OCI-M1 (cell line): ENCODE data around the gene SMIM22.
"Not testable (repeated sequence)": the region's sequence is repeated elsewhere in the genome, so short reads cannot be mapped to it uniquely, and the experiment has no call there.

Experiments
- DNase-seq: peaks from one replicate; lab custom pipeline; 2025; lab: John Stamatoyannopoulos, UW

Gene SMIM22

DNA sequence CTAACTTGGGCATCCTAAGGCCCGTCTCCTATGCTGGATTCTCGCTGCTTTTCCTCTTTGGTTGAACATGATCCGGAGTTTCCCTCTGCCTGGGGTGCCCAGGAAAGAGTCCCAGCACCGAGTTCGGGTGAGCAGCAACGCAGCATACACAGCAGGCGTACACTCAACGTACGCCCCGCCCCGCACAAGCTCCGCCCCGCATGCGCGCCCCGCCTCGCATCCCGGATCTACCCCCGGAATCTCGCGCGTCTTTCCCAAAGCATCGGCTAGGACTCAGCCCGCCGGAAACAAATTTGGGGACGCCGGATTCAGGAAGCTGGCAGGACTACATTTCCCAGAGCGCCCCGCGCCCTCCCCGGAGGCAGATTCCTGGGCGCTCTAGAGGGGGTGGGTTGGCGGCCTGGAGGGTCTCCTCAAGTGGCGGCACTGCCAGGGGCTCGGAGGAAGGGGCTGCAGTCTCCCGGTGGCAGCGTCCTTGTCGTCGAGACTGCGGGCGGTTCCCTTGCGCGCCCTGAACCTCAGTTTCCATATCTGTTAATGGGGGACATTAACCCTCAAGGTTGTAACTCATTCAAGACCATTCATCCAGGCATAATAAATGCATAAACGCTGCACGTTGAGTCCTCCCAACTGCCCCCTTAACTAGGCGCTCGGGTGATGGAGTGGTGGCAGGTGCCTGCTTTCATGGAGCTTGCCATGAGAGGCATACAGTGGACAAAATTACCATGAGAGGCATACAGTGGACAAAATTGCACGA is 26.4 kb upstream of the SMIM22 start:
- DNase-seq: peak; percentile 97

DNA sequence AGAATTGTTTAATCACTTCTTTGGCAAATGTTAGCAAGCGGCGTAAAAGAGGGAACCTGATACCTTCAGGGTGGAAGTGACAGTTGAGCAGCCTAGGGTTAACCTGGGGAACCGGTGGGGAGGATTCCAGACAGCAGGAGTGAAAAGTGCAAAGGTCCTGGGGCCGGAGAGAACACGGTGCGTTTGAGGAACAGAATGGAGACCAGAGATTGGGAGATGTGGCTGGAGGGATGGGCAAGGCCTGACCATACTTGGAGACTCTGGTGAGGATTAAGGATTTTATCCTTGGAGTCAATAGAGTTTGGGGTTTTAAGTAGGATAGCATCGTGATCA is 25.9 kb upstream of the SMIM22 start:
- no peak for DNase-seq

DNA sequence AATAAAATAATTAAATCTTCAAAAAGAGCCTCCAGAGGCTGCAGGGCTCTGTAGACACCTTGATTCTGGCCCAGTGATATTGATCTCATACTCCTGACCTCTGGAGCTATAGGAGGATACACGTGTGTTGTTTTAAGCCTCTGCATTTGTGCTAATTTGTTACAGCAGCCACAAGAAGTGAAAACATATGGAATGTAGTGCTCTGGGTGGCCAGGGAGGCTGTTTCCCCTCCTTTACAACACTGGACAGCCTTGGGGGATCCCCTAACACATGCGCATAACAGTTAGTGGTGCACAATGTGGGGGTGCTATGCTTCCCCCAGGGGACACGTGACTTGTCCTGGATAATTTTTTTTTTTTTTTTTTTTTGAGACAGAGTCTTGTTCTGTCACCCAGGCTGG is 23.5 kb upstream of the SMIM22 start:
- no peak for DNase-seq

- no peak for DNase-seq
Measured at GRCh38 chr16:4772351-4772750, 22.8 kb upstream of the SMIM22 start.

- DNase-seq: no peak
Measured at GRCh38 chr16:4775005-4775404, 20.2 kb upstream of the SMIM22 start.

DNA sequence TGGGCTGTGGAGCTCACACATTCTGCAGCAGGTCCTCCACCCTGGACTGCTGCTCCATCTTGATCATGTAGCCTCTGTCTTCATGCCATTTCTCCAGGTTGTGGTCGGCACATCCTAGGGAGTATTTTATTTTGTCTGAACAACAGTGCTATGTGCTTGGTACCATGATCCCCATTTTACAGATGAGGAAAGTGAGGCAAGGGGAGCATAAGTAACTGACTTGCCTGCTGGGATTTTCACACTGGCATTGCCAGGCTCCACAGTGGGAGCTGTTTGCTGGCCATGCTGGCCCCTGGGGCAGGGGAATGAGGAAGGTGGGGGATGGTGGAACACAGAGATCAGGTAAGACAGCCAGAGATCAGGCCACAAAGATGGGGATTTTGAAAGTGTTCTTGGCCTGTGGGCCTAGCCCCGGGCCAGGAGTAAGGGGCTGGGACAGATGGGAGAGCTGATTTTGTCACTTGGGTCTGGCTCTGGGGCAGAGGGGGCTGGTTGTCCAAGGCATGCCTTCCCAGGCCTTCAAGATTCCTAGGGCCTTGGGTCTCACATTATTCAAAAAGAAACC is 18.9 kb upstream of the SMIM22 start:
- no peak for DNase-seq

DNA sequence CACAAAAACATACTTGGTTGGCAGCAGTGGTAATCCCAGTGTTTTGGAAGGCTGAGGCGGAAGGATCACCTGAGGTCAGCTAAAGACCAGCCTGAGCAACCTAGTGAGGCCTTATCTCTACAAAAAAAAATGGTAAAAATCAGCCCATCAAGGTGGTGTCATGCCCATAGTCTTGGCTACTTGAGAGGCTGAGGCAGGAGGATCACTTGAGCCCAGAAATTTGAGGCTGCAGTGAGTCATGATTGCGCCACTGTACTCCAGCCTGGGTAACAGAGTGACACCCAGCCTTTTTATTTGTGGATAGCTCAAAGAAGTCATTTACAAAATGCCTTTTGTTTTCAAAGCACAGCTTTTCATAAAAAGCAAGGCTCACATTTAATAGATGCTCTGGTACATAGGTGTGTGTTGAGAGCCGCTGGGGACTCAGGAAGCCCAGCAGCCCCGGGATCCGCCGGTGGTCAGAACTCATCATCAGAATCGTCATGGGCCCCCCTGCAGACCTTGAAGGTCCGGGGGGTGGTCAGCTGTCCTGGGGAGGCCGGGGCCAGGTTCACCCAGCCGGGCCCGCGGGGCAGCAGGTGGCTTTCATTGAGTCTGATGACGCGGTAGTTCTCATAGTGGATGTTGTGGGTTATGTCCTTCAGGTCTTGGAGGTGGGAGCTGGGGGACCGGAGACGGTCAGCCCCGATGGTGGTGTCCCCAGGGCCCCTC is 17.7 kb upstream of the SMIM22 start:
- no peak for DNase-seq

GRCh38 chr16:4778050-4778392 is 17.1 kb upstream of the SMIM22 start:
- no peak for DNase-seq

DNA sequence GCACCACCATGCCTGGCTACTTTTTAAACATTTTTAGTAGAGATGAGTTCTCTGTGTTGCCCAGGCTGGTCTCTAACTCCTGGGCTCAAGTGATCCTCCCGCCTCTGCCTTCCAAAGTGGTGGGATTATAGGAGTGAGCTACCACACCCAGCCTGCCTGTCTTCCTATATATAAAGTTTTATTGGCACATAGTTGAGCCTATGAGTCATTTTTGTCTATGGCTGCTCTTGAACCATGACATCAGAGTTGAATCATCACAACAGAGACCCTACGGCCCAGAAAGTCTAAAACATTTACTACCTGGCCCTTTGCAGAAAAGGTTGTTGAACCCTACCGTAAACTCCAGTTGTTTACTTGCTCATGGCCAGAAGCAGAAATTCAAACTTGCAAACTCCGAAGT is 14.9 kb upstream of the SMIM22 start:
- no peak for DNase-seq

- DNase-seq: no peak
Measured at GRCh38 chr16:4783251-4783950, 11.8 kb upstream of the SMIM22 start.

DNA sequence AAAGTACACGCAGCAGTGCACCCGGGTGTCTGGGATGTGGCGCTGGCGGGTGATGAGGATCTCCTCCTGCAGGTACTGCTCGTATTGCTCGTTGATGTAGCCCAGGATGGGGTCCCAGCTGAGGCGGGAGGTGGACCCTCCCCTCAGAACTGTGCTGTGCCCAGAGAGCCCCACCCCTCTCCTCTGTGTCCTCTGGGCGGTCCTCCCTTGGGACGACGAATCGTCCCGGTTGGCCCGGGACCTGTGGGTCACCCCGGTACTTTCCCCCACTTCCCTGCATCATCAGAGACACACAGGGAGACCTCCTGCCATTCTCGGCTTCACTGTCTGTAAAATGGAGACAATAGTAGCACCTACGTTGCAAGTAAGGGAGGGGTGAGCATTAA is 11.2 kb upstream of the SMIM22 start:
- no peak for DNase-seq

DNA sequence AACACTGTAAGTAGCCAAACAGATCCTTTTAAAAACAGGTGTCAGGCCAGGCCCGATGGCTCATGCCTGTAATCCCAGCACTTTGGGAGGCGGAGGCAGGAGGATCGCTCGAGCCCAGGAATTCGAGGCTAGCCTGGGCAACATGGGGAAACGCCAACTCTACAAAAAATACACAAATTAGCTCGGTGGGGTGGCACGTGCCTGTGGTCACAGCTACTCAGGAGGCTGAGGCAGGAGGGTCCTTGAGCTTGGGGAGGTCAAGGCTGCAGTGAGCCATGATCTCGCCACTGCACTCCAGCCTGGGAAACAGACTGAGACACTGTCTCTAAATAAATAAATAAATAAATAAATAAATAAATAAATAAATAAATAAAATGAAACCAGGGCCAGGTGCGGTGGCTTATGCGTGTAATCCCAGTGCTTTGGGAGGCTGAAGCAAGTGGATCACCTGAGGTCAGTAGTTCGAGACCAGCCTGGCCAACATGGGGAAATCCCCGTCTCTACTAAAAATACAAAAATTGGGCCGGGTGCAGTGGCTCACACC is 10.7 kb upstream of the SMIM22 start:
- not testable (repeated sequence) for DNase-seq

DNA sequence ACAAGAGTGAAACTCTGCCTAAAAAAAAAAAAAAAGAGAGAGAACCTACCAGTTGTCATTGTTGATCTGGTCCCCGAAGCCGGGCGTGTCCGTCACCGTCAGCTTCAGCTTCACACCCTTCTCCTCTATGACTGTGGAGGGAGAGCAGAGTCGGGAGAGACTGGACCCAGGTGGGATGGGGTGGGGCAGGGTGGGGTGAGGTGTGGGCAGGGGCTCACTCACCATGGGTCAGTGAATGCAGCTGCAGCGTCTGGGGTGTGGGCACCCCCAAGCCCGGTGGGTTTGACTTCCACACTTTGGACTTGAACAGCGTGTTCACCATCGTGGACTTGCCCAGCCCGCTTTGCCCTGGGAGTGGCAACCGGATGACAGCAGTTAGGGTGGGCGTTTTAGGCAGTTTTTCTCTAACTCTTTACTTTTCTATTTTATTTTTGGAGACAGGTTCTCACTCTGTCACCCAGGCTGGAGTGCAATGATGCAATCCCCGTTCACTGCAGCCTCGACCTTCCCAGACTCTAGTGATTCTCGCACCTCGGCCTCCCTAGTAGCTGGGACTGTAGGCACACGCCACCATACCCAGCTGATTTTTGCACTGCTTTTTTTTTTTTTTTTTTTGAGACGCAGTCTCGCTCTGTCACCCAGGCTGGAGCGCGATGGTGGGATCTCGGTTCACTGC is 9.3 kb upstream of the SMIM22 start:
- DNase-seq: no peak

DNA sequence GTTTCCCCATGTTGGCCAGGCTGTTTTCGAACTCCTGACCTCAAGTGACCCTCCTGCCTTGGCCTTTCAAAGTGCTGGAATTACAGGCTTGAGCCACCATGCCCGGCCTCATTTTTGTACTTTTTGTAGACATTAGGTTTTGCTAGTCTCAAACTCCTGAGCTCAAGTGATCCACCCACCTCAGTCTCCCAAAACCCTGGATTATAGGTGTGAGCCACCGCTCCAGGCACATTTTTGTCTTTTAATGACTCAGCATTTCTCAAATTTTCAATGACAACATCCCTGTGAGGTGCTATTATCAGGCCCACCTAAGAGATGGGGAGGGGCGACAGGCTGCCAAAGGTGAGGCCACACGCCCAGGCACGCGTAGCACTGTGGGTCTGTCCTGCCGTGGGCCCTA is 8.1 kb upstream of the SMIM22 start:
- no peak for DNase-seq

DNA sequence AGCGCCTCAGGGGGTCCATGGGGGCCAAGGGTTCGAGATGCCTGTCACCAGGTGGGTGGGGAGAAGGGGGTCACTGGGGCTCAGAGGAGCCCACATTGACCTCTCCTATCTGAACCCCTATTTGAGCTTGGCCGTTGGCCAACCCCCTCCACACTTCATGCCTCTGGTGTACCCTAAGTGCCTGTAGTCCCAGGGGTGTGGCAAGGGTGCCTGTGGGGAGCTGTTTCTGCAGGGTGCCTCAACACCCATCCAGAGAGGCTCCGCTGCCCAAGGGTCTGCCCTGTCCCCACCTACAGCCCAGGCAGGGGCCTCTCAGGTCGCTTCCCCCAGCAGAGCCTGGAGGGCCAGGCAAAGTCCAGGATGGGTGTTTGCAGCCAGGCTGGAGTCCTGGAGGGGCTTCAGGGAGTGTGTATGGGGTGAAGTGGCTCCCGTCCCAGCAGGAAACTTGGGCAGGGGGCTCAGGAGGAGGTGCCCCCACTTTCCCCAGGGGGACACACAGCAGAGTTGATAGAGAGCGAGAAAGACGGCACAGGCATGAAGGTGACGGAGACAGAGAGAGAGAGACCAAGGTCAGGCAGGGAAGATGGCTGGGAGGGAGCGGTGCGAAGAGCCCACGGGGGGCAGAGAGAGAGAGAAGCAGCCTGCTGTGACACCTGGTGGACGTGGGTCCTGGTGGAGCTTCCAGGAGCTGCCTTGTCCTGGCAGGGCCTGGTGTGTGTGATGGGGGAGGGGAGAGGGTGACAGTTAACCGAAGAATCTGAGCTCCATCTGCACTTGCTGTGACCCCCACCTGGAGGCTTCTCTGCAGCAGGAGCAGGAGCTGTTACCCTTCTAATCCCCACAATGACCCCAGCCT is 7.3 kb upstream of the SMIM22 start, which contains the start of gene SEPTIN12:
SEPTIN12 (minus strand) TSS at position 719 of the 856 bp plus-strand sequence; CDS start at position 19, 700 bp downstream.
- no peak for DNase-seq

GRCh38 chr16:4788489-4788889 is 6.7 kb upstream of the SMIM22 start:
- no peak for DNase-seq

GRCh38 chr16:4788910-4789309 is 6.3 kb upstream of the SMIM22 start:
- no peak for DNase-seq

DNA sequence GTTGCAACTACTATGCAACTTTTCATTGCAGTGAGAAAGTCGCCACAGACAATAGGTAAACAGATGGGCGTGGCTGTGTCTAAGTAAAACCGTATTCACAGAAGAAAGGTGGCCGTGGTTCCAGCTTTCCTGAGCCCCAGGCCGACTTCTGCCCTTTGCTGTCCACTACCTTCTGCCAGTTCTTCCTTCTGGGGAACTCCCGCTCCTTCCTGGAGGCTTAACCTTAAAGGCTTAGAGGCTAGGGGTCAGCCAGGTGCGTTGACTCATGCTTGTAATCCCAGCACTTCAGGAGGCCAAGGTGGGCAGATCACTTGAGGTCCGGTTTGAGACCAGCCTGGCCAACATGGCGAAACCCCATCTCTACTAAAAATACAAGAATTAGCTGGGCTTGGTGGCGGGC is 4.9 kb upstream of the SMIM22 start:
- no peak for DNase-seq

- no peak for DNase-seq
Measured at GRCh38 chr16:4790871-4791270, 4.3 kb upstream of the SMIM22 start.

DNA sequence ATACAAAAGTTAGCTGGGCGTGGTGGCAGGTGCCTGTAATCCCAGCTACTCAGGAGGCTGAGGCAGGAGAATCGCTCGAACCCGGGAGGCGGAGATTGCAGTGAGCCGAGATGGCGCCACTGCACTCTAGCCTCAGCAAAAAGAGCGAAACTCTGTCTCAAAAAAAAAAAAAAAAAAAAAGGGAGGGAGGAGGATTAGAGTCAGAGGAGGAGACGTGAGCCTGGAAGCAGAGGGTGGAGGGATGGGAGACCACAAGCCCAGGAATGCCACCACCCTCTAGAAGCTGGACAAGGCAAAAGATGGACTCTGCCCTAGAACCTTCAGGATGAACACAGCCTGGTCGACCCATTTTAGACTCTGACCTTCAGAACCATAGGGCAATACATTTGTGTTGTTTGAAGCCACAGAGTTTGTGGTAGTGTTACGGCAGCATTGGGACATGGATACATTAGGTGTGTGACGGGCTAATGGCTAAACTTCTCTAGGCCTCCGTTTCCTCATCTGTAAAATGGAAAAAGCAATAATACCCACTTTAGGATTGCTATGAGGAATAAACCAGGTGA is 2.1 kb upstream of the SMIM22 start:
- no peak for DNase-seq
